Esophagus muscularis mucosa (tissue), 3 donors: ENCODE results near the gene PFDN1.

ENCODE experiments used
- CTCF ChIP-seq, 3 experiments: fragments of 200-600 bp in 2 of 3; fragments of 450-650 bp in 1 of 3; sonication (generic) in 2 of 3; IDR thresholded peaks; one replicate each; pipeline ENCODE4 v1.5.1; 2017 to 2019; ENCODE audit warnings: antibody characterized with exemption in 3 of 3, mild to moderate bottlenecking in 2 of 3, moderate library complexity in 1 of 3
- POLR2A ChIP-seq: fragments of 450-650 bp; IDR thresholded peaks from one replicate; pipeline ENCODE4 v1.6.1; 2017; ENCODE audit warnings: antibody characterized with exemption, moderate library complexity, mild to moderate bottlenecking, low read depth
- POLR2AphosphoS5 ChIP-seq, 2 donors: sonication (generic); formaldehyde crosslinking; IDR thresholded peaks; one replicate each; pipeline ENCODE4 v1.6.1; 2017; ENCODE audit warnings: antibody characterized with exemption in 2 of 2

DNA sequence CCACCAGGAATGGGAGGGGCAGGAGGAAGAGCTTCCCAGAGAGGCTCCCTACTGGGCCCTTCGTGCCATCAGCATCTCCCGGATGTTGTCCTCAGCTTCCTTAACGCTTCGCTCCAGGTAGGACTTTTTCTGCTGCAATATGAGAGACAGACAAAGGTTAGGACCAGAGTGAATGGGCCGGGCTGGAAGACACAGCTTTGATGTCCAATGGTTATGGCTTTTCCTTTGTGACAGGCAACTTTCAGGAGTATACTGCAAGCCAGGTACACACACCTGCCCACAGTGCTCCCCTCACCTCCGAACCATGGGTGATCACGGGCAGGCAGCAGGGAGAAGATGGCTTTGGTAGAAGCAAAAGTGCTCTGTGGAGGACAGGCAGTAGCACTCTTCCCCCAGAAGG lies 57.0 kb downstream of the PFDN1 start:
- TF ChIP-seq POLR2AphosphoS5 (IDR thresholded peaks at IDR 0.05): no peak
- TF ChIP-seq POLR2A: no peak
- no peak for TF ChIP-seq CTCF (IDR thresholded peaks at IDR 0.05)
